Left ventricle myocardium superior (tissue), 1 donor: ENCODE results near the gene IGF2R. TPM values are rescaled to one million over a fixed set of nuclear protein-coding genes. Genes with fewer than 3 reads are reported as not detected.
"Not testable (repeated sequence)": the region's sequence is repeated elsewhere in the genome, so short reads cannot be mapped to it uniquely, and the experiment has no call there.

ENCODE experiments used
- ATAC-seq: fragments of 200-7000 bp; cut with Tn5 transposase; one replicate; pipeline ENCODE4 v1.9.1; 2020; ENCODE audit warnings: mild to moderate bottlenecking, moderate library complexity
- DNase-seq: peaks from one replicate; pipeline ENCODE4 v3.0.0-alpha.2; 2020
- intact Hi-C: fragments of 100-400 bp; cut with micrococcal nuclease; formaldehyde crosslinking; loops from one replicate; pipeline ENCODE4 v1.11.0; 2022
- total RNA-seq: library from RNA; stranded (reverse); fragmentation: NEBNext Ultra II Directional; extraction: Animal tissue kit (Norgen Biotek cat#: 25700); gene quantifications from one replicate; pipeline ENCODE4 v1.2.1, GENCODE V29; 2021
- donor health status: DM: no; HTN: yes; CAD: no; lungs with severe emphysema.

IGF2R gene
- total RNA-seq, 1 donor from 2014 or later = 68.4 TPM

DNA sequence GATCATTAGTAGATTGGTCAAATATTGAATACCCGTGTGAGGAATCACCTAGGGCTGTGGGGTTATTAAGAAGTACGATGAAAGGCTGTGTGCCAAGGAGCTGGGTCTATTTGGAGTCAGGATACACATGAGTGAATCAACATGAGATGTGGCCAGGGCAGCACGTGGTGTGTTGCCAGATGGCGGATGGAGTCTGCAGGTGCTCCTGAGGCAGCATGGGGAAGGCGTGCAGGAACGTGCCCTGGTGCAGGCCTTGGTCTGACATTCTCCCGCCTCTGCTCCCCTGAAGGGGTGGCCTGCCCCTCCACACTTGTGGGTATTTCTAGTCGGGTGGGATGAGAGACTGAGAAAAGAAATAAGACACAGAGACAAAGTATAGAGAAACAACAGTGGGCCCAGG lies 113.7 kb downstream of the IGF2R start:
- DNase-seq (no peak), ATAC-seq (no peak)
- intact Hi-C loops = no loop called here

- ATAC-seq (no peak), DNase-seq (no peak)
- intact Hi-C loops = no loop called here
These were observed 115.4 kb downstream of the IGF2R start for GRCh38 chr6:160084198-160084776.

DNA sequence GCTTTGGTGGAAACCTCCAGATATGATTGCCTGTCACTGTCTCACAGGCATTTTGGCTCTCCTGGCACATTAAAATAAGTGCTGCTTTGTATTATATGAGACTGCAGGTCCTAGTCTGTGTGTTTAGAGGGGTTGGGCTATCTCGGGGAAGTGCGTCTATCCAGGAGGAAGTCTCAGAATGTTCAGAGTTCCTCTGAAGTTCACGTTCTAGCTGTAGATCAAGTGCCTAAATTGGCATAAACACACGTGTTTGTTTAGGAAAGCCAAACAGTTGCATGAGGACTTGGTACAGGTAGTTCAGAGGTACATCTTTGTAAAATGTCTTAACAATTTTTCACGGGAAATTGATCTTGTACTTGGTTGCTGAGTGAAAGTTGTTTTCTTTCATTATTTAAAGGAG lies 116.3 kb downstream of the IGF2R start:
- intact Hi-C loops = no loop called here

GRCh38 chr6:160085713-160086505 lies 117.0 kb downstream of the IGF2R start:
- intact Hi-C loops = no loop called here
- no peak for DNase-seq
- ATAC-seq = no peak

More for the DNA sequence above, 116.3 kb downstream of the IGF2R start:
- ATAC-seq = no peak
- DNase-seq = no peak

DNA sequence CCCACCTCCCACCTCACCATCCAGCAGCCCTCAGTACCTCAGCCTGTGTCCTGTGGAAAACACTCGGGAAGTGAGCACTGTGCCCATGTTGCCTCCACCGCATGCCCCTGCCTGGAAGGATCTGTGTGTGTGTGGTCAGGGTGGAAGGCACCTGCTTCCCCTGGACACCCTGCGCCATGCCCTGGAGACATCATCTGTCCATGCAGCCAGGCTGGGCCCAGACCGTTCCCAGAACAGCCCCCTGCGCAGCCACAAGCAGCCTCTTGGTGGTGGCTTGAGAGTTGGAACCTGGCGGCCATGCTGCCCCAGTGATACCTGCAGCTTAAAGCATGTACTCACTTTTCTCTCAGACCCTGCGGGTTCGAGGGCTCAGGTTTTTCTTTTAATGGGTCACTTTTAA lies 117.9 kb downstream of the IGF2R start:
- intact Hi-C loops = no loop called here
- ATAC-seq (no peak), DNase-seq (no peak)

GRCh38 chr6:160088069-160088783 lies 119.3 kb downstream of the IGF2R start:
- peak; percentile 78 for ATAC-seq
- intact Hi-C loops = no loop called here
- DNase-seq = peak; percentile 71

DNA sequence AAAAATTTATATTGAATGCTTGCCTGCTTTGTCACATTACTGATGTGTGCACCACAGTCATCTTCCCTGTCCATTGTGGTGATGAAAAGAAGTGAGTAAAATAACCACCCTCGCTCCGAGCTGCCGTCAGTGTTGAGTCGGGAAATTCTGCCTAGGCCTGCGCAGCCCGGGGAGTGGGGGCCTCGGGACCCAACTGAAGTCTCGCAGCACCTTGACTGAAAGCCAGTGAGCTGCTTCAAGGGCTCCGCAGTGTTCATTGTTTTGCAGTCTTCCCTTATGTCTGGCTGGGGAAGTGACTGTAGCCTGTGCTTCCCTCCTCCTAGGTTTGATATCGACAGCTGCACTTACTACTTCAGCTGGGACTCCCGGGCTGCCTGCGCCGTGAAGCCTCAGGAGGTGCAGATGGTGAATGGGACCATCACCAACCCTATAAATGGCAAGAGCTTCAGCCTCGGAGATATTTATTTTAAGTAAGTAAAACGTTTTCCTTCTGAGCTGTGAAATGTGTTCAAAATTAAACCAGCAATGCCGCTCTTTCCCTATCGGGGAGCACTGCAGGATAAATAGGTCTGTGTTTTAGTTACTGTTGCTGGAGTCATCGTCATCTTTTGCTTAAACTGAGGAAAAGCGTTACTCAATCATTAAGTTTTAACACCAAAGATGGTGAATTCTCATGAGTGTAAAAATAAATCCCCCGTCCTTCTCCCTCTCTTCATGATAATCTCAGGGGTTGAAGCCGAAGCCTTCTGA lies 120.1 kb downstream of the IGF2R start:
- intact Hi-C loops = no loop called here
- DNase-seq (no peak), ATAC-seq (no peak)

DNA sequence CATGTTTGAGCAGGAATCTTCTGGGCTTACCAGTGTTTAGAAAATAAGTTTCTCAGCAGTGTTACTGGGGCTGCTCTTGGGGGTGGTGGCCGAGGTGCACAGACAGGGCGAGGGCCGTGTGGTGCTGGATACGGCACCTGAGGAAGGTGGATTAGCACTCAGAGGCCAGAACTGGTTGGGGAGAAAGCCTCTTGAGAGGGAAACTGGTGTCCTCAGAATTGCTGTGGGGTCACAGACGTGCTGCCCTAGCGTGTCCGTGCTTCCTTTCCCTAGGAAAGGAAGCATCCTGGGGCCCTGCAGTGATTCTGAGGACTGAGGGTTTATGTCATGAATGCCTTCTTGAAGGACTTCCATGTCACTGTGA lies 120.6 kb downstream of the IGF2R start:
- no peak for DNase-seq
- ATAC-seq = no peak
- intact Hi-C loops = no loop called here

- ATAC-seq, DNase-seq, intact Hi-C loops: not testable (repeated sequence)
These were observed 121.8 kb downstream of the IGF2R start for GRCh38 chr6:160090442-160091239.

- ATAC-seq, DNase-seq, intact Hi-C loops: not testable (repeated sequence)
These were observed 123.3 kb downstream of the IGF2R start for GRCh38 chr6:160092176-160092575.

DNA sequence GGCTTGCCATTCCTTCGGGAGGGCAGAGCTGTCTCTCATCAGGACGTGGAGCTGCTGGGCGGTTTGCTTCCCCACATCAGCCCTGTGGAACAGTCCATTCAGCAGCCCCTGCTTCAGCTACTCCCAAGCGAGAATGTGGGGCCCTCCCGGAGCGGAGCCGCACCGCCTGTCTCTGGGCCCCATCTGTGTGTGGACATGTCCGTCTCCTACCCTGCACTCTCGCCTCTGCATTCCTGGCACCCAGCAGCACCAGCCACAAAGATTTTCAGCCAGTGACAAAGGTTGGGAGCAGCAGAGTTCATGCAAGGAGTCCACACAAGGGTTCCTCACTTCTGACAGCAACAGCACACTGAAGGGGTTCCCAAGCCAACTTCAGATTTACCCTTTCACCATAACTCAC lies 123.7 kb downstream of the IGF2R start:
- intact Hi-C loops = no loop called here
- ATAC-seq (no peak), DNase-seq (no peak)

- no peak for ATAC-seq
- no peak for DNase-seq
- intact Hi-C loops = no loop called here
These were observed 124.2 kb downstream of the IGF2R start for GRCh38 chr6:160093061-160093460.

GRCh38 chr6:160093946-160094345 lies 125.1 kb downstream of the IGF2R start:
- DNase-seq (no peak), ATAC-seq (no peak)
- intact Hi-C loops = no loop called here

- DNase-seq (no peak), ATAC-seq (no peak)
- intact Hi-C loops = no loop called here
These were observed 126.4 kb downstream of the IGF2R start for GRCh38 chr6:160095146-160095845.

- DNase-seq = peak; percentile 59
- intact Hi-C loops = no loop called here
- ATAC-seq = peak; percentile 21
These were observed 132.7 kb downstream of the IGF2R start for GRCh38 chr6:160101277-160102205.

- ATAC-seq = no peak
- no peak for DNase-seq
- intact Hi-C loops = no loop called here
These were observed 133.5 kb downstream of the IGF2R start for GRCh38 chr6:160102399-160102798.
